Calu3 (cell line): ENCODE data around the gene PLK2. TPM values are rescaled to one million over a fixed set of nuclear protein-coding genes. Genes with fewer than 3 reads are reported as not detected.
A peak's percentile ranks its signal among the peaks of the same experiment; 100 is the strongest.

Source experiments
- BruUV-seq: library from RNA; stranded (reverse); fragments of 400-500 nt; replicated peaks from 2 replicates; lab custom pipeline; 2021; lab: Mats Ljungman, UMichigan
- CTCF ChIA-PET: fragments of 300-600 bp; sonication (Branson Sonifier 250); formaldehyde crosslinking; loops from one replicate; lab custom pipeline; 2022; ENCODE audit warnings: antibody characterized with exemption; lab: Charles Lee
- DNase-seq: peaks from one replicate; pipeline ENCODE4 v3.0.0; 2022
- H3K27ac Mint-ChIP-seq: one replicate; pipeline ENCODE4 v1.8.0; 2022; ENCODE audit warnings: mixed read lengths; ENCODE audit not compliant: unreplicated experiment
- H3K27me3 Mint-ChIP-seq: one replicate; pipeline ENCODE4 v1.8.0; 2022; ENCODE audit warnings: mixed read lengths; ENCODE audit not compliant: unreplicated experiment
- H3K36me3 Mint-ChIP-seq: one replicate; pipeline ENCODE4 v1.8.0; 2022; ENCODE audit warnings: mild to moderate bottlenecking, moderate library complexity, mixed read lengths; ENCODE audit not compliant: insufficient read depth, unreplicated experiment
- H3K4me1 Mint-ChIP-seq: one replicate; pipeline ENCODE4 v1.8.0; 2022; ENCODE audit warnings: mild to moderate bottlenecking, low read depth, mixed read lengths; ENCODE audit not compliant: unreplicated experiment
- H3K4me3 Mint-ChIP-seq: one replicate; pipeline ENCODE4 v1.8.0; 2022; ENCODE audit warnings: mild to moderate bottlenecking, low read depth, moderate library complexity, mixed read lengths; ENCODE audit not compliant: unreplicated experiment
- H3K9me3 Mint-ChIP-seq: one replicate; pipeline ENCODE4 v1.8.0; 2022; ENCODE audit warnings: low read depth, mixed read lengths; ENCODE audit not compliant: unreplicated experiment
- intact Hi-C: fragments of 100-400 bp; cut with micrococcal nuclease; formaldehyde crosslinking; loops from one replicate; pipeline ENCODE4 v1.10.0; 2022; ENCODE audit not compliant: unreplicated experiment
- total RNA-seq: library from RNA; stranded (reverse); gene quantifications from 2 replicates; pipeline ENCODE4 v1.2.3, GENCODE V29; 2022
- TF ChIP-seq, protein P1 (sequence below): fragments of 200-600 bp; IDR thresholded peaks from one replicate; pipeline ENCODE4 v1.8.0; 2022; ENCODE audit warnings: antibody characterized with exemption; ENCODE audit not compliant: unreplicated experiment

PLK2 gene
- total RNA-seq, 1 experiment from 2014 or later: 229 TPM

DNA sequence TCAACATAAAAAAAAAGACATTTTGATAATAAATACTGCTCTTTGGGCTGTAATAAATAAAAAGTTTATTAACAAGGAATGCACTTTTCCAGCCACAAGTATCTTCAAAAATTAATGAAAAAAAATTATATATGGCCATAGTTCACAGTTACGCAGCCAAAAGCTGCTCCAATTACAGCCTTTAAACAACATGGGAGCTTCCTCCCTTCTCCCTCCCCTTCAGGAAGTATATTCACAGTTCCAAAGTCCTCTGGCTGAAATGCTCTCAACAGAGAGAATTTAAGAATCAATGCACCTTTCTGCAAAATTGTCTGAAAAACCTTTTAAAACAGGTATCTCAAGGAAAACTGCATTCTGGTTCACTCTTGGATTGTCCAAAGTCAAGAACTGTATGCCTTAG, 5.9 kb downstream of the PLK2 start:
- Mint-ChIP-seq H3K4me1 (peaks cover 28% of the 10 kb centered on the region), H3K27ac (peak overlapping the region; percentile 25), H3K4me3 (peak overlapping the region; percentile 76), H3K9me3 (no peaks in the 10 kb centered on the region), H3K27me3 (no peaks in the 10 kb centered on the region), H3K36me3 (peaks cover 74% of the 10 kb centered on the region)
- TF ChIP-seq, protein P1, sequence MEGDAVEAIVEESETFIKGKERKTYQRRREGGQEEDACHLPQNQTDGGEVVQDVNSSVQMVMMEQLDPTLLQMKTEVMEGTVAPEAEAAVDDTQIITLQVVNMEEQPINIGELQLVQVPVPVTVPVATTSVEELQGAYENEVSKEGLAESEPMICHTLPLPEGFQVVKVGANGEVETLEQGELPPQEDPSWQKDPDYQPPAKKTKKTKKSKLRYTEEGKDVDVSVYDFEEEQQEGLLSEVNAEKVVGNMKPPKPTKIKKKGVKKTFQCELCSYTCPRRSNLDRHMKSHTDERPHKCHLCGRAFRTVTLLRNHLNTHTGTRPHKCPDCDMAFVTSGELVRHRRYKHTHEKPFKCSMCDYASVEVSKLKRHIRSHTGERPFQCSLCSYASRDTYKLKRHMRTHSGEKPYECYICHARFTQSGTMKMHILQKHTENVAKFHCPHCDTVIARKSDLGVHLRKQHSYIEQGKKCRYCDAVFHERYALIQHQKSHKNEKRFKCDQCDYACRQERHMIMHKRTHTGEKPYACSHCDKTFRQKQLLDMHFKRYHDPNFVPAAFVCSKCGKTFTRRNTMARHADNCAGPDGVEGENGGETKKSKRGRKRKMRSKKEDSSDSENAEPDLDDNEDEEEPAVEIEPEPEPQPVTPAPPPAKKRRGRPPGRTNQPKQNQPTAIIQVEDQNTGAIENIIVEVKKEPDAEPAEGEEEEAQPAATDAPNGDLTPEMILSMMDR: no peak
- DNase-seq: no peak
- intact Hi-C loops: loop anchor here (10.0 kb wide), 1 partner anchor 369 kb away; no protein-coding TSS in a partner anchor
- CTCF ChIA-PET: no interaction called here
- BruUV-seq: no TSS peak

DNA sequence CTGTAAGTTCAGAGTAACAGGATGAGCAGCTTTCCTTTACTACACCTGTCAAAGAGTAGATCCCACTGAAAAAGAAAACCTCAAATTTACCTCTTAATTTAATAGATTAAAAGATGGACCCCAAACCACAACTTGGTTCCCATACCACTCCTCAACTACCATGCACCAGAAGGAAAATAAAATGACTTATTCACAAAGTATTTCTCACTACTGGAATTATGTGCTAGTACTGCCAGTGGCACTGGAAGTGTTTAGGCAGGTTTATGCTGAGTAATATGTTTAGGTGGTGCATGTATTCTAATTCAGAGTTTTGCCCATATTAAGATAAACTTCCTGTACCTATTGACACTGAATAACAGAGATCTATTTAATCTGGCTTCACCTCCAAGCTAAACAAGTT, 6.6 kb downstream of the PLK2 start:
- CTCF ChIA-PET: no interaction called here
- Mint-ChIP-seq H3K4me1 (peaks cover 28% of the 10 kb centered on the region), H3K27me3 (no peaks in the 10 kb centered on the region), H3K9me3 (no peaks in the 10 kb centered on the region), H3K4me3 (no peak overlapping the region), H3K36me3 (peaks cover 67% of the 10 kb centered on the region), H3K27ac (no peak overlapping the region)
- no TSS peak for BruUV-seq
- DNase-seq: no peak
- intact Hi-C loops: loop anchor here (10.0 kb wide), 1 partner anchor 369 kb away; no protein-coding TSS in a partner anchor
- TF ChIP-seq, protein P1: no peak

DNA sequence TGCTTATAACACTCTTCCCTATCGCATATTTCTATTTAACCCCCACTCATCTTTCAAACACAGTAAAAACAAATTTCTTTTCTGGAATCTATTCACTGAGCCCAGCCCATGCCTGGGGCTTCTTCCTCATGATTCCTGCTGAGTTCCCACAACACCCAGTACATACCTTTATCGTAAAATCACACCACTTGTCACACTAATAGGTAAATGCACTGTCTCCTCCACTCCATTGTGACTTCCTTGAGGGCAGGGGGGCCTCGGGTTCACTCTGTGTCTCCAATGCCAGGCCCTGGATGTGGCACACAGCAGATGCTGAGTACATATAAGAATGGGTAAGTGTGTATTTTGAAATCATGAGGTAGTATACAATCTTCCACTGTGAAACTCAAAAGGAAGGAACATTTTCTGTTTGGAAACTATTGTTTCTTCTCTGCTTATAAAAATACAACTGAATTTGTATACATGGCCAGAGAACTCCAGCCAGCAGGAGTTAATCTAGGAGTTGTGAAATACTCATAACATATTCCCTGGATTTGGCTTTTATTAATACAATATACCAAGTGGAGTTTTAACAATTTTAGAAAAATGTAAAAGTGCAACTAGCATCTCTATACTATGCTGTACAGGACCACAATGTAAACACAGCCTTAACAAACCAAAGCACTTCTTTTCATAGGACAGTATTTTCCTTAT, 7.2 kb downstream of the PLK2 start:
- Mint-ChIP-seq H3K9me3 (no peaks in the 10 kb centered on the region), H3K36me3 (peaks cover 61% of the 10 kb centered on the region), H3K4me1 (peaks cover 28% of the 10 kb centered on the region), H3K27me3 (no peaks in the 10 kb centered on the region), H3K27ac (peak overlapping the region; percentile 16), H3K4me3 (peak overlapping the region; percentile 8)
- intact Hi-C loops: loop anchor here (10.0 kb wide), 1 partner anchor 368 kb away; no protein-coding TSS in a partner anchor
- no TSS peak for BruUV-seq
- TF ChIP-seq, protein P1: no peak
- CTCF ChIA-PET: no interaction called here
- no peak for DNase-seq

DNA sequence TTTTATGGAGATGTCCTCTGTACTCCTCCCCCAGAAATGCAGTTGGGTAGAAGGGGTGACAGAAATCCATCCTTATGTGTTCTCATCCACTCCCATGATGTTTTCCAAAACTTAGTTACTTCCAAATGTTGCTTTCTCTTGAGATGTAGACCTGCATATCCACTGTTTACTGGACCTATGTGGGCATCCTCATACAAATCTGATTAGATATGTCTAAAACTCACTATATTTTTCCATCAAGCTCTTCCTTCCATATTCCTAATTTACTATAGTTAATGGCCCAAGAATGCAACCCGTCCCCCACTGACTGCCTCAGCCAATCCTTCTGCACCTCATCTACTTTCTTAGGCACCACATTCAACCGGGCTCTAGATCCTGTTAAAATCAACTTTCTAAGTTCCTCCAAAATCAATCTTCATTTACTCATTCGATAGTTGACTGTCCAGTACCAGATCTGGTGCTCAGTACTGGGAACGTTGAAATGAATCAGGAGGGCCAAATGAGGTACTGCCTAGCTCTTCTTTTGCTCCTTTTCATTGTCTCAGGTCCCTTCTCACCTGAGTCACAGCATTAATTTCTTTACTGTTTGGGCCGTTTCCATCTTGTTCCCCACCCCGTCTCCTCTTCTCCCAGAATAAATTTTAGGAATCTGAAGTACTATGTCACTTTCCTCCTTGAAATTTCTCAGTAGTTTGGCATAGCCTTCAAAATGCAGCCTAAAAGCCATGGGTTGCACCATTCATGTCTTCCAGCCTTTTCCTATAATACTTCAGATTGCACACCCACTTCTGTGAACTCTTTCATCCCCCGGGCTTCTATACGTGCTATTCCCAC, 7.9 kb downstream of the PLK2 start:
- no peak for DNase-seq
- CTCF ChIA-PET: no interaction called here
- H3K9me3 Mint-ChIP-seq: no peaks in the 10 kb centered on the region
- peaks cover 54% of the 10 kb centered on the region for H3K36me3 Mint-ChIP-seq
- TF ChIP-seq, protein P1: no peak
- peak overlapping the region; percentile 8 for H3K4me3 Mint-ChIP-seq
- no TSS peak for BruUV-seq
- intact Hi-C loops: loop anchor here (10.0 kb wide), 1 partner anchor 367 kb away; no protein-coding TSS in a partner anchor
- H3K4me1 Mint-ChIP-seq: peaks cover 28% of the 10 kb centered on the region
- H3K27me3 Mint-ChIP-seq: no peaks in the 10 kb centered on the region
- peak overlapping the region; percentile 16 for H3K27ac Mint-ChIP-seq
